ENCODE data around the gene MRPL17. TPM values are rescaled to one million over a fixed set of nuclear protein-coding genes. Genes with fewer than 3 reads are reported as not detected.

The MRPL17 gene
- polyA plus RNA-seq, 3 donors, result 8.0 to 14.0 (median 12.8) TPM

GRCh38 chr11:6632116-6633073 is 50.7 kb downstream of the MRPL17 start:
- no peak overlapping the region for H3K9ac ChIP-seq (ENCODE audit: insufficient read depth, low read length, poor library complexity, severe bottlenecking)
- intact Hi-C loops (cut with micrococcal nuclease), result no loop called here
- no peak for TF ChIP-seq CTCF (IDR thresholded peaks at IDR 0.05)
- peaks cover 32 to 36% of the 10 kb centered on the region in 2 donors for H3K4me1 ChIP-seq (ENCODE audit: control insufficient read depth in 1 of 2, insufficient read depth in 2 of 2, low read length in 2 of 2)
- no peaks in the 10 kb centered on the region for H3K36me3 ChIP-seq (replicated peaks in 1 of 2; ENCODE audit: control insufficient read depth in 1 of 2, insufficient read depth in 2 of 2, low read length in 2 of 2)
- H3K9me3 ChIP-seq (replicated peaks in 1 of 2; ENCODE audit: control insufficient read depth in 1 of 2, insufficient read depth in 1 of 2, low read length in 2 of 2), result no peaks in the 10 kb centered on the region
- H2AFZ ChIP-seq (ENCODE audit: insufficient read depth, low read depth, low read length, poor library complexity, severe bottlenecking), result no peak overlapping the region
- no peak overlapping the region for H3K4me3 Mint-ChIP-seq
- peaks cover 0 to 2% (median 0%) of the 10 kb centered on the region in 3 donors for H3K27me3 Mint-ChIP-seq (ENCODE audit: low read depth in 3 of 3)
- no peak overlapping the region for H3K4me3 ChIP-seq (replicated peaks in 1 of 3; ENCODE audit: low read depth in 2 of 3, low read length in 3 of 3)
- H3K9me3 Mint-ChIP-seq, result peaks cover 0 to 6% (median 0%) of the 10 kb centered on the region in 7 donors
- WGBS (ENCODE audit: insufficient coverage), result 94% methylated on average over 22 of the region's 29 CpGs
- H3K36me3 Mint-ChIP-seq, result no peaks in the 10 kb centered on the region
- H4K20me1 ChIP-seq (ENCODE audit: insufficient read depth, low read length), result no peaks in the 10 kb centered on the region
- H3K4me1 Mint-ChIP-seq, result peaks cover 5% of the 10 kb centered on the region
- no peak overlapping the region for H3K4me2 ChIP-seq (replicated peaks; ENCODE audit: extremely low read depth, low read length, poor library complexity, severe bottlenecking)
- no peaks in the 10 kb centered on the region for H3K79me2 ChIP-seq (ENCODE audit: insufficient read depth, low read length)
- no peak overlapping the region for H3K27ac ChIP-seq (ENCODE audit: low read depth in 1 of 2, low read length in 2 of 2)
- no peaks in the 10 kb centered on the region for H3K27me3 ChIP-seq (ENCODE audit: control insufficient read depth in 2 of 2, insufficient read depth in 2 of 2, low read length in 2 of 2)
- peak overlapping the region in 1 of 7 donors; percentile 42 for H3K27ac Mint-ChIP-seq
- no peak for DNase-seq

- H3K9me3 ChIP-seq (replicated peaks in 1 of 2; ENCODE audit: control insufficient read depth in 1 of 2, insufficient read depth in 1 of 2, low read length in 2 of 2), result no peaks in the 10 kb centered on the region
- WGBS (ENCODE audit: insufficient coverage), result 92% methylated on average over 10 of the region's 11 CpGs
- intact Hi-C loops (cut with micrococcal nuclease), result no loop called here
- H3K4me2 ChIP-seq (replicated peaks; ENCODE audit: extremely low read depth, low read length, poor library complexity, severe bottlenecking), result no peak overlapping the region
- no peaks in the 10 kb centered on the region for H4K20me1 ChIP-seq (ENCODE audit: insufficient read depth, low read length)
- Mint-ChIP-seq H3K27ac (no peak overlapping the region), H3K27me3 (ENCODE audit: low read depth in 3 of 3) (peaks cover 0 to 2% (median 0%) of the 10 kb centered on the region in 3 donors), H3K4me1 (peaks cover 7% of the 10 kb centered on the region), H3K9me3 (peaks cover 0 to 9% (median 0%) of the 10 kb centered on the region in 7 donors), H3K4me3 (no peak overlapping the region), H3K36me3 (no peaks in the 10 kb centered on the region)
- H3K79me2 ChIP-seq (ENCODE audit: insufficient read depth, low read length), result no peaks in the 10 kb centered on the region
- no peak overlapping the region for H2AFZ ChIP-seq (ENCODE audit: insufficient read depth, low read depth, low read length, poor library complexity, severe bottlenecking)
- H3K9ac ChIP-seq (ENCODE audit: insufficient read depth, low read length, poor library complexity, severe bottlenecking), result no peak overlapping the region
- no peak overlapping the region for H3K27ac ChIP-seq (ENCODE audit: low read depth in 1 of 2, low read length in 2 of 2)
- no peaks in the 10 kb centered on the region for H3K27me3 ChIP-seq (ENCODE audit: control insufficient read depth in 2 of 2, insufficient read depth in 2 of 2, low read length in 2 of 2)
- peaks cover 31 to 33% of the 10 kb centered on the region in 2 donors for H3K4me1 ChIP-seq (ENCODE audit: control insufficient read depth in 1 of 2, insufficient read depth in 2 of 2, low read length in 2 of 2)
- no peak for TF ChIP-seq CTCF (IDR thresholded peaks at IDR 0.05)
- DNase-seq, result no peak
- no peak overlapping the region for H3K4me3 ChIP-seq (replicated peaks in 1 of 3; ENCODE audit: low read depth in 2 of 3, low read length in 3 of 3)
- H3K36me3 ChIP-seq (replicated peaks in 1 of 2; ENCODE audit: control insufficient read depth in 1 of 2, insufficient read depth in 2 of 2, low read length in 2 of 2), result no peaks in the 10 kb centered on the region
These were observed 51.7 kb downstream of the MRPL17 start for GRCh38 chr11:6631361-6631890.

Measured in CD14-positive monocyte (primary cell).